Measurements from ENCODE around the gene LRRC8D.

GRCh38 chr1:89779151-89779940 is 41.5 kb upstream of the LRRC8D start:
- no peak for TF ChIP-seq POLR2A (IDR thresholded peaks at IDR 0.05)
- TF ChIP-seq, protein P1, sequence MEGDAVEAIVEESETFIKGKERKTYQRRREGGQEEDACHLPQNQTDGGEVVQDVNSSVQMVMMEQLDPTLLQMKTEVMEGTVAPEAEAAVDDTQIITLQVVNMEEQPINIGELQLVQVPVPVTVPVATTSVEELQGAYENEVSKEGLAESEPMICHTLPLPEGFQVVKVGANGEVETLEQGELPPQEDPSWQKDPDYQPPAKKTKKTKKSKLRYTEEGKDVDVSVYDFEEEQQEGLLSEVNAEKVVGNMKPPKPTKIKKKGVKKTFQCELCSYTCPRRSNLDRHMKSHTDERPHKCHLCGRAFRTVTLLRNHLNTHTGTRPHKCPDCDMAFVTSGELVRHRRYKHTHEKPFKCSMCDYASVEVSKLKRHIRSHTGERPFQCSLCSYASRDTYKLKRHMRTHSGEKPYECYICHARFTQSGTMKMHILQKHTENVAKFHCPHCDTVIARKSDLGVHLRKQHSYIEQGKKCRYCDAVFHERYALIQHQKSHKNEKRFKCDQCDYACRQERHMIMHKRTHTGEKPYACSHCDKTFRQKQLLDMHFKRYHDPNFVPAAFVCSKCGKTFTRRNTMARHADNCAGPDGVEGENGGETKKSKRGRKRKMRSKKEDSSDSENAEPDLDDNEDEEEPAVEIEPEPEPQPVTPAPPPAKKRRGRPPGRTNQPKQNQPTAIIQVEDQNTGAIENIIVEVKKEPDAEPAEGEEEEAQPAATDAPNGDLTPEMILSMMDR (IDR thresholded peaks at IDR 0.05) = no peak

Data from breast epithelium (tissue), 3 donors.